HG02884 (cell line): ENCODE data around the gene NTMT1.
"Not testable (repeated sequence)": the region's sequence is repeated elsewhere in the genome, so short reads cannot be mapped to it uniquely, and the experiment has no call there.

Experiments
- ATAC-seq: cut with Tn5 transposase; IDR thresholded peaks from one replicate; pipeline ENCODE4 v1.9.1; 2021; ENCODE audit warnings: mild to moderate bottlenecking, moderate library complexity; ENCODE audit not compliant: unreplicated experiment

The NTMT1 gene

GRCh38 chr9:129649726-129650679 lies 24.0 kb downstream of the NTMT1 start:
- no peak for ATAC-seq

GRCh38 chr9:129650680-129651235 lies 24.8 kb downstream of the NTMT1 start:
- no peak for ATAC-seq

- no peak for ATAC-seq
Observed at GRCh38 chr9:129653823-129654553, 28.0 kb downstream of the NTMT1 start.

GRCh38 chr9:129654554-129655040 lies 28.6 kb downstream of the NTMT1 start:
- ATAC-seq, result no peak

GRCh38 chr9:129655154-129655553 lies 29.2 kb downstream of the NTMT1 start:
- ATAC-seq, result no peak

- ATAC-seq, result no peak
Observed at GRCh38 chr9:129655696-129656095, 29.7 kb downstream of the NTMT1 start.

- no peak for ATAC-seq
Observed at GRCh38 chr9:129656795-129657390, 30.9 kb downstream of the NTMT1 start.

- ATAC-seq, result no peak
Observed at GRCh38 chr9:129661029-129661428, 35.1 kb downstream of the NTMT1 start.

- ATAC-seq, result not testable (repeated sequence)
Observed at GRCh38 chr9:129662239-129662638, 36.3 kb downstream of the NTMT1 start.

- ATAC-seq, result no peak
Observed at GRCh38 chr9:129664746-129665388, 38.9 kb downstream of the NTMT1 start.

- ATAC-seq, result no peak
Observed at GRCh38 chr9:129665389-129665775, 39.4 kb downstream of the NTMT1 start, which contains the start of gene PRRX2. Gene PRRX2, plus strand, starts transcription at chr9:129665647. Its CDS starts 221 bp downstream, at chr9:129665868.

- no peak for ATAC-seq
Observed at GRCh38 chr9:129665814-129666520, 40.0 kb downstream of the NTMT1 start.

- no peak for ATAC-seq
Observed at GRCh38 chr9:129666575-129666974, 40.6 kb downstream of the NTMT1 start.

- no peak for ATAC-seq
Observed at GRCh38 chr9:129667378-129667777, 41.4 kb downstream of the NTMT1 start.

GRCh38 chr9:129667850-129668249 lies 41.9 kb downstream of the NTMT1 start:
- ATAC-seq, result no peak

- no peak for ATAC-seq
Observed at GRCh38 chr9:129669141-129669718, 43.3 kb downstream of the NTMT1 start.

- no peak for ATAC-seq
Observed at GRCh38 chr9:129669946-129670345, 44.0 kb downstream of the NTMT1 start.

- no peak for ATAC-seq
Observed at GRCh38 chr9:129671065-129671464, 45.1 kb downstream of the NTMT1 start.

GRCh38 chr9:129671519-129671918 lies 45.6 kb downstream of the NTMT1 start:
- ATAC-seq, result no peak
